OCI-M1 (cell line): Measurements from ENCODE around the gene S100Z.
"Not testable (repeated sequence)": the region's sequence is repeated elsewhere in the genome, so short reads cannot be mapped to it uniquely, and the experiment has no call there.

ENCODE experiments used
- DNase-seq: peaks from one replicate; lab custom pipeline; 2025; lab: John Stamatoyannopoulos, UW

The S100Z gene

GRCh38 chr5:76826416-76826815 is 23.4 kb upstream of the S100Z start:
- not testable (repeated sequence) for DNase-seq

- DNase-seq, result no peak
These were observed 18.7 kb upstream of the S100Z start for GRCh38 chr5:76831110-76831452.

DNA sequence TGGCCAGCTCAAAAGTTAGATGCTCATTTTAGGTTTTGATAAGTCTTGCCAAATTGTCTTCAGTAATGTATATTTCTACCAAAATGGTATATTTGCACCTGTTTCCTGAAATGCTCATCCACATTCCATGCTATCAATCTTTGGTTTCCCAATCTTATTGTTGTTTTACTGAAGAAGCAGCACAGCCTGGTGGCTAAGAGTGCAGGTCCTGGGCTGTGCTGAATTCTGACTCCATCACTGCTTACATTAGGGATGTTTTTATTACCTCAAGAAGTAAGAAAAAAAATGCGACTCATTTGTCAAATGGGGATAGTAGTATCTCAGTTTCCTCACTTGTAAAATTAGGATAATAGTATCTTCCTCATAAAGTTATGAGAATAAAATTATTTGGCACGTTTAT is 13.6 kb upstream of the S100Z start:
- no peak for DNase-seq

GRCh38 chr5:76836585-76836984 is 13.2 kb upstream of the S100Z start:
- no peak for DNase-seq

- no peak for DNase-seq
These were observed 11.1 kb upstream of the S100Z start for GRCh38 chr5:76838481-76839261.

GRCh38 chr5:76841361-76841760 is 8.5 kb upstream of the S100Z start:
- no peak for DNase-seq

- DNase-seq, result no peak
These were observed 3.9 kb upstream of the S100Z start for GRCh38 chr5:76845890-76846289.

DNA sequence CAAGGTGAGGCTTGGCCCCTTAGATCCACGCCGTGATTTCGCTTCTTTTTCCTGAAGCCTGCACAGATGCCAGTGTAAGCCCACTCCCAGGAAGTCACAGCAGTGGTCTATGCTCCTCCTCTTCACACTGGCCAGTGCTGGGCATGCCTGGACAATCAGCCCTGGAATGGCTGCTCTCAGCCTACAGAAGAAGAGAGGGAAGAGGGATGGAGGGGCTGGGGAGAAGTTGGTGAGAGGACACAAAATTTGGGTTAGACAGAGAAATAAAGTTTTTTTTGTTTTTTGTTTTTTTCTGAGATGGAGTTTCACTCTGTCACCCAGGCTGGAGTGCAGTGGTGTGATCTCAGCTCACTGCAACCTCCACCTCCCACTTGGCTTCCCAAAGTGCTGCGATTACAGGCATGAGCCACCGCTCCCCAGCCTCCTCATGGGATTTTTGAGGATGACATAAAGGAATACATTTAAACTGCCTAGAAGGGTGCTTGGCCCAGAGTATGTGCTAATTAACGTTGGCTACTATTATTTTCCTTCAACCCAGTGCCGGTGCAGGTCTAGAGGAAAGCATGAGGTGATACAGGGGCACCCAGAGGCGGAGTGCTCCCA is 830 bp downstream of the S100Z start:
- no peak for DNase-seq

- DNase-seq, result peak; percentile 56
These were observed 2.0 kb downstream of the S100Z start for GRCh38 chr5:76851728-76852369.

GRCh38 chr5:76852772-76853171 is 3.0 kb downstream of the S100Z start:
- DNase-seq, result no peak

DNA sequence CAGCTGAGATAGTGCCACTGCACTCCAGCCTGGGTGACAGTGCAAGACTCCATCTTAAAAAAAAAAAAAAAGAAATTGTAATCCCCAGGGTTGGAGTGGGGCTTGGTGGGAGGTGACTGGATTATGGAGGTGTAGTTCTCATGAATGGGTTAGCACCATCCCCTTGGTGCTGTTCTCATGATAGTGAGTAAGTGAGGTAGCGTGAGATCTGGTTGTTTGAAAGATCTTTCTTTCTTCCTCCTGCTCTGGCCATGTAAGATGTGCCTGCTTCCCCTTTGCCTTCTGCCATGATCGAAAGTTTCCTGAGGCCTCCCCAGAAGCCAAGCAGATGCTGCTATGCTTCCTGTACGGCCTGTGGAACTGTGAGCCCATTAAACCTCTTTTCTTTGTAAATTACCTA is 3.9 kb downstream of the S100Z start:
- DNase-seq, result not testable (repeated sequence)

DNA sequence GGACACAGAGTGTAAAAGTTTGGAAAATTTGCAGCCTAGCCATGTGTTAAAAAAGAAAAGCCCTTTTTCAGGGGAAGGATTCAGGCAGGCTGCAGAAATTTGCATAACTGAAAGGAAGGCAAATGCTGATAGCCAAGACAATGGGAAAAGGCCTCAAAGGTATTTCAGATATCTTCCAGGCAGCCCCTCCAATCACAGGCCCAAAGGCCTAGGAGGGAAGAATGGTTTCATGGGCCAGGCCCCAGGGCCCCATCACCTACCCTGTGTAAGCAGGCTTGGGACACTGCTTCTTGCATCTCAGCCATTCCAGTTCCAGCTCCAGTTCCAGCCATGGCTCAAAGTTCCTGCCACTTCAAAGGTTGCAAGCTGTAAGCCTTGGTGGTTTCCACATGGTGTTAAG is 4.8 kb downstream of the S100Z start:
- no peak for DNase-seq

GRCh38 chr5:76855501-76855900 is 5.7 kb downstream of the S100Z start:
- DNase-seq, result not testable (repeated sequence)

DNA sequence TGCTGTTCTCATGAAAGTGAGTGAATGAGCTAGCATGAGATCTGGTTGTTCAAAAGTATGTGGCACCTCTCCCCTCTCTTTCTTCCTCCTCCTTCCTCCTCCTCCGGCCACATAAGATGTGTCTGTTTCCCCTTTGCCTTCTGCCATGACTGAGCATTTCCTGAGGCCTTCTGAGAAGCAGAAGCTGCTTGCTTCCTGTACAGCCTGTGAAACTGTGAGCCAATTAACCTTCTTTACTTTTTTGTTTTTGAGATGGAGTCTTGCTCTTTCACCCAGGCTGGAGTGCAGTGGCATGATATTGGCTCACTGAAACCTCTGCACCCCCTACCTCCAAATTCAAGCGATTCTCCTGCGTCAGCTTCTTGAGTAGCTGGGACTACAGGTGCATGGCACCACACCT is 6.1 kb downstream of the S100Z start:
- peak; percentile 72 for DNase-seq

DNA sequence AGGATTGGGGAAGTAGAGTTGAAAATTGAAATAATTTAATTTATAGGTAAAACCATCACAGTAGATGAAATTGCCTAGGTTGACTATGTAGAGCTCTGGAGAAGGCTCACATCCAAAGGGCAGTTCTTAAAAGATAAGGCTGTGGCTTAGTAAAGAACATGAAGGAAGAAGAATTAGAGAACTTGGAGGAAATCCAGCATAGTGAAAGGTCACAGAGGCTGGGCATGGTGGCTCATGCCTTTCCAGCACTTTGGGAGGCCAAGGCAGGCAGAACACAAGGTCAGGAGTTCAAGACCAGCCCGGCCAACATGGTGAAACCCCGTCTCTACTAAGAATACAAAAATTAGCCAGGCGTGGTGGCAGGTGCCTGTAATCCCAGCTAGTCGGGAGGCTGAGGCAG is 7.0 kb downstream of the S100Z start:
- peak; percentile 89 for DNase-seq

DNA sequence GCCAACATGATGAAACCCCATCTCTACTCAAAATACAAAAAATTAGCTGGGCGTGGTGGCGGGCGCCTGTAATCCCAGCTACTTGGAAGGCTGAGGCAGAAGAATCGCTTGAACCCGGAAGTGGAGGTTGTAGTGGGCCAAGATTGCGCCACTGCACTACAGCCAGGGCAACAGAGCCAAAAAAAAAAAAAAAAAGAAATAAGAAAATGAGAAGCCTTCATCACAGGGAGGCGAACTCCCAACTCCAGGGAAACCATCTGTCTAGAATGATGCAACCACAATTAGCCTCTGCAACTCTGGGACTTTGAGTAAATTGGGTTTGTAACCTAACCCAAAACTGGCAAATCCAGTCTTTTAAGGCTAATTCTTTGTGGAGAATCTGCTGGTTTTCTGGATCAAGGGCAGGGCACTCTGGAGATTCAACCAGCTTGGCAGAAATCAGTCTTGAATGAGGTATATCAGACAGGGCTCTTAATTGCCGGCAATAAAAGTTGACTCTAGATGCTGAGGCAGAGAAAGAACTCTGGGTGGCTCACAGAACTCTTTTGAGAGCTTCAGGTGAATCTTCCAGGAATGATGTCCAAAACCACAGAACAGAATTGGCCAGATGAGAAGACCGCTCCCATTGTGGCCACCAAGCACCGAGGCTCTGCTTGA is 9.9 kb downstream of the S100Z start:
- DNase-seq, result no peak

GRCh38 chr5:76861612-76862011 is 11.8 kb downstream of the S100Z start:
- no peak for DNase-seq

GRCh38 chr5:76863001-76863400 is 13.2 kb downstream of the S100Z start:
- no peak for DNase-seq

DNA sequence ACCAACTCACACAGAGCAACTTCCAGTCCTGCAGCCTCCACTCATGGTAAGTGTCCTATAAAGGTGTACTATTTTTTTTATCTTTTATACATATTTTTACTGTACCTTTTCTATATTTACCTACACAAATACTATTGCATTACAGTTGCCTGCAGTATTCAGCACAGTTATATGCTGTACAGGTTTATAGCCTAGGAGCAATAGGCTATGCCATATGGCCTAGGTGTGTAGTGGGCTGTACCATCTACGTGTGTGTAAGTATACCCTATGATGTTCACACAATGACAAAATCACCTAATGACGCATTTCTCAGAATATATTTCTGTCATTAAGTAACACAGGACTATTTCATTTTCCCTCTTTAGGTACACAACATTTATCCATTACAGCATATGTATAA is 16.7 kb downstream of the S100Z start:
- no peak for DNase-seq

- DNase-seq, result no peak
These were observed 17.2 kb downstream of the S100Z start for GRCh38 chr5:76867038-76867437.

- DNase-seq, result peak; percentile 88
These were observed 18.2 kb downstream of the S100Z start for GRCh38 chr5:76867827-76868693.

GRCh38 chr5:76870046-76870445 is 20.2 kb downstream of the S100Z start:
- no peak for DNase-seq
